GM12891 (cell line): Measurements from ENCODE around the gene PIK3C2B.

Source experiments
- PAX5 ChIP-seq: IDR thresholded peaks from 2 replicates; pipeline ENCODE4 v1.6.1; 2011; ENCODE audit warnings: low read length, moderate library complexity, mild to moderate bottlenecking; ENCODE audit not compliant: insufficient read depth, severe bottlenecking
- POLR2A ChIP-seq: IDR thresholded peaks from 2 replicates; pipeline ENCODE4 v1.6.1; 2011; ENCODE audit warnings: low read depth, low read length, control low read depth
- POLR2AphosphoS5 ChIP-seq: IDR thresholded peaks from 2 replicates; pipeline ENCODE4 v1.6.1; 2011; ENCODE audit warnings: low read depth, low read length, control low read depth
- POU2F2 ChIP-seq: IDR thresholded peaks from 2 replicates; pipeline ENCODE4 v1.6.1; 2011; ENCODE audit warnings: low read depth, mild to moderate bottlenecking, control low read depth, low read length, moderate library complexity
- SPI1 ChIP-seq: IDR thresholded peaks from 2 replicates; pipeline ENCODE4 v1.6.1; 2011; ENCODE audit warnings: low read depth, low read length, control low read depth
- TAF1 ChIP-seq: IDR thresholded peaks from 2 replicates; pipeline ENCODE4 v1.6.1; 2011; ENCODE audit warnings: low read depth, low read length, control low read depth

DNA sequence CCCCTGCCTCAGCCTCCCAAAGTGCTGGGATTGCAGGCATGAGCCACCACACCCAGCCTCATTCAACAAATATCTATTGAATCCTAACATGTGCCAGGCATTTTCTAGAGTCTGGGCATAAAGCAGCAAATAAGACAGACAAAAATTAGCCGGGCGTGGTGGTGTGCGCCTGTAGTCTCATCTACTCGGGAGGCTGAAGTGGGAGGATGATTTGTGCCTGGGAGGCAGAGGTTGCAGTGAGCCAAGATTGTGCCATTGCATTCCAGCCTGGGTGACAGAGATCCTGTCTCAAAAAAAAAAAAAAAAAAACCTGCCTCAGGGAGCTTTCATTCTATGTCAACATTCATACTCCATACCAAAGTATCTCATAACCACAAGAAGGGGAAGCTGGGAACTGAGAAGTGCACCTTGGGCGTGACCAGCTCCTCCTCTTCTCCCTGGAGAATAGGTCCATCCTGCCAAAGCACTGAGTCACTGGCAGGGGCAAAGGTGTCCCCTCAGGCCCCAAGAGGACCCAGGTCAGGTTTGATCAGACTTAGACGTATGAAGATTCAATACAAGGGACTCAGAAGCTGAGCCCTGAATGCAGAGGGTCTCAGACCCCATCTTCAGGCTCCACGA is 46.2 kb downstream of the PIK3C2B start:
- TF ChIP-seq POLR2A (no peak), TAF1 (no peak), POLR2AphosphoS5 (no peak), SPI1 (no peak), PAX5 (no peak), POU2F2 (no peak)
